T47D (cell line): Measurements from ENCODE around the gene CRX.
"Not testable (repeated sequence)": the region's sequence is repeated elsewhere in the genome, so short reads cannot be mapped to it uniquely, and the experiment has no call there.

Experiments used
- DNase-seq, 2 experiments: peaks; one replicate each; pipeline versions ENCODE4 v3.0.0 to v3.0.0-alpha.2; 2011 to 2012; ENCODE audit warnings: low read depth in 1 of 2, low spot score in 1 of 2
- JUND ChIP-seq: IDR thresholded peaks from 2 replicates; pipeline ENCODE4 v1.6.1; 2012; ENCODE audit warnings: low read depth
- in situ Hi-C: cut with HindIII; loops from 2 replicates; pipeline ENCODE4 v1.10.0; 2016; ENCODE audit warnings: low sequenced_read_pairs, low pct_unique_long_range_greater_than_20kb

CRX gene

DNA sequence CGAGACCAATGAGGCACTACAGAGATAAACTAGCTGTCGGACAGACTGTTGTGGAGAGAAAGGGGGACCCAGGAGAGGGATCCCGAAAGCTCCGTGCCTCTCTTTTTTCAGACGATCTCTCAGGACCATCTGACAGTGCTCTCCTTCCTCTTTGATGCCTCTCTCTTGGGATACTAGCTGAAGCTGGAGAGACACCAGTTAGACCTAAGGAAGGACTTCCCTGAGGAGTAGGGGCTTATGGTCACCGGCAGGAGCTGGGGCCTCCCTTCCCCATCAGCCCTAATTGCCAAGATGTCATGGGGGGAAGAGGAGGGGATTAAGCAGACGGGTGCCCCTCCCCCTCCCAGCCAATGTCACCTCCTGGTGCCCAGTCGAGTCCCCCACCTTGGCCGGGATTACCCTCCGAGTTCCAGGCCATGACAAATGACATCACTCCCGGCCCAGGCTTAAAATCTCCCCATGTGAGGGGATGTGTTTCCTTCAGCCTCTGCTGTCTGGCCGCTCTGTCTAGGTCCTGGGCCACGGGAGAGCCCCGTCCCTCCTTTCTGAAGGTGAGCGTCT is at the start of gene CRX:
TSS of gene CRX (plus strand) at position 478 of the 561 bp plus-strand sequence. CDS start 12,507 bp downstream, outside the sequence.
- no peak for DNase-seq
- in situ Hi-C loops, result no loop called here
- TF ChIP-seq JUND, result no peak

DNA sequence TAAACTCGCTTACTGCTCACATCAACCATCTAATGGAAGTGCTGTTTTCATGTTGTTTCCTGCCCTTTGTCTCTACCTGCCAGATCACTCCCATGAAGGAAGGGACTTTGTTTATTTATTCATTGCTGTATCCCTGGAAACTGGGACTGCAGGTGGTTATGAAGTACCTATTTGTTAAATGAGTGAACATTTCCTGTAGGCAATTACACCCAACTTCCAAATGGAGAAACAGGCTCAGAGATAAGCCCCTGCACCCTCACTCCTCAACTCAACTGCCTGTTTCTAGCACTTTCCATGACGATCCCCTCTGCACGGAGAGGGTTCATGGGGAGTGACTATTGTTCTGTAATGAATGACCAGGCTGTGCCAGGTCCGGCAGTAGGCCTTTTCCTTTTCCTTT is 45.2 kb upstream of the CRX start:
- TF ChIP-seq JUND, result no peak
- in situ Hi-C loops, result no loop called here
- peak in 1 of 2 experiments; percentile 20 for DNase-seq

DNA sequence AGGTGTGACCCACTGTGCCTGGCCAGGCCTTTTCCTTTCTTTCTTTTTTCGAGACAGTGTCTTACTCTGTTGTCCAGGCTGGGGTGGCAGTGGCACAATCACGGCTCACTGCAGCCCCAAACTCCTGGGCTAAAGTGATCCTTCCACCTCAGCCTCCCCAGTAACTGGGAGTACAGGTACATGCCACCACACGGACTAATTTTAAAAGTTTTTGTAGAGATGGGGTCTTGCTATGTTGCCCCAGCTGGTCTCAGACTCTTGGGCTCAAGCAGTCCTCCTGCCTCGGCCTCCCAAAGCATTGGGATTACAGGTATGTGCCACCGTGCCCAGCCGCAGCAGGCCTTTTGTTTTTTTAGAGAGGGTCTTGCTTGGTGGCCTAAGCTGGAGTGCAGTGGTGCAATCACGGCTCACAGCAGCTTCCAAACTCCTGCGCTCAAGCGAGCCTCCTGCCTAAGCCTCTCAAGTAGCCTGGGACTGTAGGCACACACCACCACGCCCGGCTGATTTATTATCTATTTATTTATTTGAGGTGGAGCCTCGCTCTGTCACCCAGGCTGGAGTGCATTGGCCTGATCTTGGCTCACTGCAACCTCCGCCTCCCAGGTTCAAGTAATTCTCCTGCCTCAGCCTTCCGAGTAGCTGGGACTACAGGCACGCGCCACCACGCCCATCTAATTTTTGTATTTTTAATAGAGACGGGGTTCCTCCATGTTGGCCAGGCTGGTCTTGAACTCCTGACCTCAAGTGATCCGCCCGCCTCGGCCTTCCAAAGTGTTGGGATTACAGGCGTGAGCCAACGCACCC is 44.3 kb upstream of the CRX start:
- in situ Hi-C loops, DNase-seq: not testable (repeated sequence)

DNA sequence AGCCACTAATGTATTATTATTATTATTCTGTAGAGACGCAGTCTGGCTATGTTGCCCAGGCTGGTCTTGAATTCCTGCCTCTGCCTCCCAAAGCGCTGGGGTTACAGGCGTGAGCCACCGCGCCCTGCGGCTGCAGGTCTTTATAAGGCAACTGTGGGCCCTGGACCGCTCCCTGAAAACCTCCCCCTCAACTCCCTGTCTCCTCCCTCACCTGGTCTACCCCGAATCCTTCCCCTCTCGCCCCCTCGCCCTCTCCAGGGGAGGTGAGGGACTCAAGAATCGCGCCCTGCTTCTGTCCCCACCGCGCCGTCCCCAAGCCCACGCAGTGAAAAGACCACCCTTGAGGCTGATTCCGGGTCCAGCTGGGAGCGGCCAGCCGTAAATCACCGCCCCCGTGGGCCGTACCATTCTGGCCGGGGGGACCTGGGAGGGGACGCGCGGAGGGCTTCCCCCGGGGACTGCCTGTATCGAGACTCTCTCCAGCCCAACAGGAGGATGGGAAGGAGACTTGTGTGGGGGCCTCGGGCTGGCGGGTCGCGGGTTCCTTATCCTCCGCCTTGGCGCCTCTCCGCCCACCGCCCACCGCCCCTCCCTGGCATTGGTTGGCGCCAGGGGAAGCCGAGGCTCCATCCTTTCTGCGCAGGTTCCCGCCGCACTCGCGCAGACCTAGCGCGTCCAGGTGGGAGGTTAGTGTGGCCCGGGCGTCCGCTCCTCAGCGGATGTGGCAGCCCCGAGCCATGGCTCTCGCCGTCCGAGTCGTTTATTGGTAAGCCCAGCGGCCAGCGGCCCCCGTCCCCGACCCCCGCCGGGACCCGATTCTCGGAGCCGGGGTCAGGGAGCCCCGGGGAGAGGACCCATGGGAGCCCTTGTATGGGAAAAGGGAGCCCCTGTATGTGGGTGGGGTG is 43.4 kb upstream of the CRX start, which contains the start of gene SELENOW:
TSS of gene SELENOW (plus strand) at position 655 of the 905 bp plus-strand sequence. CDS start at position 738, 83 bp downstream.
- no peak for TF ChIP-seq JUND
- in situ Hi-C loops, result no loop called here
- DNase-seq, result peak; percentile 73 to 83

DNA sequence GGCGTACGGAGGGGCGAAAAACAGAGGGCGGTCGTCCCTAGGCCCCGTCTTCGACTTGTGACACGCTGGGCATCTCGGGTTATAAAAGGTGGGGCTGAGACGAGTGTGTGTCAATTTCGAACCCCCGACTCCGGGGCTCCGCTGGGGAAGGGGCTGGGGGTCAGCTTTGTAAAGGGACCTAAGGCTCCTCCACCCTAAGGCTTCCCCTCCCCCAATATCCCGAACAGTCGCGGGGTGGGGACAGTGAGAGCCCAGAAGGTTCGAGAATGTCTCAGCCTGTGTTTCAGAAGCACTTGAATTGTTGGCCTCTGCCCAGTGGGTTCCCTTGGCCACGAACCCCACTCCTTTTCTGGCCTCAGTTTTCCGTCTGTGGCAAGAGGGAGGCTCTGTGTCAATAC is 42.8 kb upstream of the CRX start:
- in situ Hi-C loops, result no loop called here
- peak; percentile 28 to 35 for DNase-seq
- no peak for TF ChIP-seq JUND

DNA sequence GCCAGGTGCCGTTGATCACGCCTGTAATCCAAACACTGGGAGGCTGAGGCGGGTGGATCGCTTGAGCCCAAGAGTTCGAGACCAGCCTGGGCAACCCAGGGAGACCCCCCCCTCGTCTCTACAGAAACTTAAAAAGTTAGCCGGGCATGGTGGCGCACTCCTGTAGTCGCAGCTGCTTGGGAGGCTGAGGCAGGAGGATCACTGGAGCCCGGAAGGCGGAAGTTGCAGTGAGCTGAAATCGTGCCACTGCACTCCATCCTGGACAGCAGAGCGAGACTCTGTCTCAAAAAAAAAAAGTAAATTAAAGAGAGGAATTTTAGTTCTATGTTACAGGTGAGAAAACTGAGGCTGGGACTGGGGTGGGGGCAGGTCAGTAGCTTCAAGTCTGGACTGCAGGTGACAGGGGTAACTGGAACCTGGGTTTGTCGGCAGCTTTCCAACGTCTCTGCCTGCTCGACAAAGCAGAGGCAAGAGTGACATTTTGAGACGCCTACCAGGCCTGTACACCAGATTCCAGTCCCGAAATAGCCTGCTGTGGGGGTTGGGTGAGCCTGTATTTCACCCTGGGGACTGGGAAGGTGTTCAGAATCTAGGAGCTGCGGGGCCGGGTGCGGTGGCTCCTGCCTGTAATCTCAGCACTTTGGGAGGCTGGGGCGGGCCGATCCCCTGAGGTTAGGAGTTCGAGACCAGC is 42.1 kb upstream of the CRX start:
- no peak for TF ChIP-seq JUND
- peak; percentile 13 to 57 for DNase-seq
- in situ Hi-C loops, result no loop called here

DNA sequence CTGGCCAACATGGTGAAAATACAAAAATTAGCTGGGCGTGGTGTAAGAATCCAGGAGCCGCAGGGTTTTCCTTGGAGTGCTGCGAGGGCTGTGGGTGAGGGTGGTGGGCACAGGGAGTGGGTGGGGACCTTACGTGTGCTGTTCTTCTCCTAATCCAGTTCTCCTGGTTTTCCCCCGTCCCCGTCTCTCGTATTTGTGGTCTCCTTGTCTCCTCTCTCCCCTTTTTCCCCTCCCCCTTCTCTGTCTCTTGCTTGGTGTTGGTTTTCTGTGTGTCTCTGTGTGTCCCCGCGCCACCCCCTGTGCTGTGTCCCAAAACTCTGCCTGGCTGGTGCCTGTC is 41.6 kb upstream of the CRX start:
- no peak for TF ChIP-seq JUND
- in situ Hi-C loops, result no loop called here
- no peak for DNase-seq

DNA sequence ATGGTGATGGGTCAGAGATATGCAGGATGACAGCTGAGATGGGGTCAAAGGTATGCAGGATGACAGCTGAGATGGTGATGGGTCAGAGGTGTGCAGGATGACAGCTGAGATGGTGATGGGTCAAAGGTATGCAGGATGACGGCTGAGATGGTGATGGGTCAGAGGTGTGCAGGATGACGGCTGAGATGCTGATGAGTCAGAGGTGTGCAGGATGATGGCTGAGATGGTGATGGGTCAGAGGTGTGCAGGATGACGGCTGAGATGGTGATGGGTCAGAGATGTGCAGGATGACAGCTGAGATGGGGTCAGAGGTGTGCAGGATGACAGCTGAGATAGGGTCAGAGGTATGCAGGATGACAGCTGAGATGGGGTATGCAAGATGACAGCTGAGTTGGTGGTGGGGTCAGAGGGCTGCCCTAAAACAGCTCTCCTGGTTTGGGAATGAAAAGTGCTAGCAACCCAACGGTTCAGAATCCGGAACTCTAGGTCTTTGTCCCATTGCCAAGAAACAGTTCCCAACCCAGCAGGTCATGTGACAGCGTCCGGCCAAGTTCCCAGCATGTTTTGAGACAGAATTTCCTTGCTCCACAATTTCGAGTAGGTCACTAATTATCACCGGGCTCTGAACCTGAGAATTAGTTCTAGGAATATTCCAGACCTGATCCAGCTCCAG is 40.0 kb upstream of the CRX start:
- no peak for TF ChIP-seq JUND
- in situ Hi-C loops, result no loop called here
- no peak for DNase-seq

DNA sequence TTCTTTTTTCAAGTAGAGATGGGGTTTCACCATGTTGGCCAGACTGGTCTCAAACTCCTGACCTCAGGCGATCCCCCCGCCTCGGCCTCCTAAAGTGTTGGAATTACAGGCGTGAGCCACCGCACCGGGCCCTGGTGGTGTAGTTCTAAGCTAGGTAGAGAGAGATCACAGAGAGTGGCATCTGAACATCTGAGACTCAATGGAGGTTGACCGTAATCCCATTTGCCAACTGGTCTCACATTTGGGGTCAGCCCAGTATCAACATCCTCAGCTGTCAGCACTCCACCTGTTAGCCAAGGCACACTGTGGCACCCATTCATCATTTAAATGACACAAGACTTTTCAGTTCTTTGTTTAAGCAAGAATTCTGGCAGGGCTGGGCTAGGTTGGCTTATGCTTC is 35.2 kb upstream of the CRX start:
- in situ Hi-C loops, result no loop called here
- no peak for TF ChIP-seq JUND

DNA sequence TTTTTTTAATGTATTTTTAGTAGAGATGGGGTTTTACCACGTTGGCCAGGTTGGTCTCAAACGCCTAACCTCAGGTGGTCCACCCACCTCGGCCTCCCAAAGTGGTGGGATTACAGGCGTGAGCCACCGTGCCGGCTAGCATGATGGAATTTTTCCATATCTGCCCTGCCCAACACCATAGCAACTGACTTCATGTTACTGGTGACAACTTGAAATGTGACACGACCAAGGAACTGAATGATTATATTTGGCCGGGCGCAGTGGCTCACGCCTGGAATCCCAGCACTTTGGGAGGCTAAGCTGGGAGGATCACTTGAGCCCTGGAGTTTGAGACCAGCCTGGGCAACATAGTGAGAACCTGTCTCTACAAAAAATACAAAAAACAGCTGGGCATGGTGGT is 34.4 kb upstream of the CRX start:
- DNase-seq, in situ Hi-C loops: not testable (repeated sequence)

More for the DNA sequence above, 35.2 kb upstream of the CRX start:
- no peak for DNase-seq

DNA sequence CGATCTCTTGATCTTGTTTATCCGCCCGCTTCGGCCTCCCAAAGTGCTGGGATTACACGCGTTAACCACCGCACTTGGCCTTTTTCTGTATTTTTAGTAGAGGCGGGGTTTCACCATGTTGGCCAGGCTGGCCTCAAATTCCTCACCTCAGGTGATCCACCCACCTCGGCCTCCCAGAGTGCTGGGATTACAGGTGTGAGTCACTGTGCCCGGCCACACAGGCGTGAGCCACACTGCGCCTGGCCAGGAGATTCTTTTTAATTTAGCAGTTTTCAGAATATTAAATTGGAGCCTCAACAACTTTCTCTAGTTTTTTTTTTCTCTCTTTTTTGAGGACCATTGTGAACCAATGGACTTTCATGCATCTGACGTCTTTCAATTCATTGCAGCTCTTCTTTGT is 31.9 kb upstream of the CRX start:
- DNase-seq, in situ Hi-C loops: not testable (repeated sequence)

DNA sequence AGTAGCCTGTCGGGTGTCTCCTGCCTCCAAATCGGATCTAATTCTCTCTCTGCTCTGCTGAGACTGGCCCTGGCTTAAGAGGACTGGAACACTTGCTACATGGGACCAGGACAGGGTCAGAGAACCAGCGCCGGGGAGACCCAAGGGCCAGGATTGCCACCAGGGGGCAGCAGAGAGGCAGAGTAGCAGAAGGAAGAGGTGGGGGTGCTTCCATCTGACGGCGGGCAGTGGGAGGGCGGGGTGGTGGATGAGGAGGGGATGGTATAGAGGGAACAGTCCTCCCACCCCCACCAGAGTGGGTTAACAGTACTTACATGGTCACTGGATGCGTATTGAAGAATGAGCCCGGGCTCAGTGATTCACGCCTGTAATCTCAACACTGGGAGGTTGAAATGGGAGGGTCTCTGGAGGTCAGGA is 31.3 kb upstream of the CRX start:
- no peak for TF ChIP-seq JUND
- peak; percentile 67 to 76 for DNase-seq
- in situ Hi-C loops, result no loop called here
